Gastroesophageal sphincter (tissue), 4 donors: ENCODE measurements around the gene TNS3. TPM values are rescaled to one million over a fixed set of nuclear protein-coding genes. Genes with fewer than 3 reads are reported as not detected.

Source experiments
- ATAC-seq: fragments of 150-250 bp; one replicate; pipeline ENCODE4 v1.9.1; 2016; ENCODE audit warnings: mild to moderate bottlenecking, moderate library complexity
- H3K27ac ChIP-seq, 4 donors: fragments of 200-600 bp; sonication (generic) in 3 of 4; 1 replicate in 3 of 4; 2 replicates in 1 of 4; pipeline ENCODE4 v1.5.1; 2016 to 2019
- H3K27me3 ChIP-seq: fragments of 200-600 bp; sonication (generic); one replicate; pipeline ENCODE4 v1.5.1; 2019
- H3K36me3 ChIP-seq, 2 donors: fragments of 200-600 bp; sonication (generic); one replicate each; pipeline ENCODE4 v1.5.1; 2019; ENCODE audit warnings: control low read depth in 1 of 2
- H3K4me1 ChIP-seq, 3 donors: fragments of 200-600 bp; sonication (generic); 1 replicate in 2 of 3; 2 replicates in 1 of 3; pipeline ENCODE4 v1.5.1; 2016 to 2019; ENCODE audit warnings: control low read depth in 2 of 3
- H3K4me3 ChIP-seq, 2 donors: fragments of 200-600 bp; sonication (generic); one replicate each; pipeline ENCODE4 v1.5.1; 2019; ENCODE audit warnings: mild to moderate bottlenecking in 1 of 2, moderate library complexity in 1 of 2
- H3K9me3 ChIP-seq, 3 donors: fragments of 200-600 bp; sonication (generic); one replicate each; pipeline ENCODE4 v1.5.1; 2017 to 2019; ENCODE audit warnings: control low read depth in 2 of 3
- EP300 ChIP-seq: sonication (generic); formaldehyde crosslinking; IDR thresholded peaks from one replicate; pipeline ENCODE4 v1.6.1; 2017; ENCODE audit warnings: antibody characterized with exemption, mild to moderate bottlenecking
- POLR2A ChIP-seq, 2 donors: fragments of 450-650 bp; IDR thresholded peaks; one replicate each; pipeline ENCODE4 v1.6.1; 2017; ENCODE audit warnings: antibody characterized with exemption in 2 of 2, mild to moderate bottlenecking in 2 of 2, moderate library complexity in 1 of 2
- POLR2AphosphoS5 ChIP-seq: sonication (generic); formaldehyde crosslinking; IDR thresholded peaks from one replicate; pipeline ENCODE4 v1.6.1; 2017; ENCODE audit warnings: antibody characterized with exemption
- WGBS, 2 donors: methylation state at CpG; one replicate each; pipeline ENCODE4 v1.1.5; 2018; ENCODE audit warnings: low coverage in 1 of 2; 5-methylcytosine and 5-hydroxymethylcytosine counted together
- total RNA-seq, 4 donors: library from RNA; depleted of rRNA; stranded (reverse); fragments of >200 nt; gene quantifications; one replicate each; pipeline ENCODE4 v1.1.0, GENCODE V29; 2016
- TF ChIP-seq, protein P1 (sequence below), 4 experiments: fragments of 200-600 bp in 2 of 4; fragments of 450-650 bp in 2 of 4; sonication (generic) in 1 of 4; IDR thresholded peaks; one replicate each; pipeline ENCODE4 v1.5.1; 2017 to 2019; ENCODE audit warnings: antibody characterized with exemption in 4 of 4, mild to moderate bottlenecking in 2 of 4, moderate library complexity in 2 of 4

Gene TNS3
- total RNA-seq, 4 donors from 2014 or later = 35.0 to 61.3 (median 45.1) TPM

DNA sequence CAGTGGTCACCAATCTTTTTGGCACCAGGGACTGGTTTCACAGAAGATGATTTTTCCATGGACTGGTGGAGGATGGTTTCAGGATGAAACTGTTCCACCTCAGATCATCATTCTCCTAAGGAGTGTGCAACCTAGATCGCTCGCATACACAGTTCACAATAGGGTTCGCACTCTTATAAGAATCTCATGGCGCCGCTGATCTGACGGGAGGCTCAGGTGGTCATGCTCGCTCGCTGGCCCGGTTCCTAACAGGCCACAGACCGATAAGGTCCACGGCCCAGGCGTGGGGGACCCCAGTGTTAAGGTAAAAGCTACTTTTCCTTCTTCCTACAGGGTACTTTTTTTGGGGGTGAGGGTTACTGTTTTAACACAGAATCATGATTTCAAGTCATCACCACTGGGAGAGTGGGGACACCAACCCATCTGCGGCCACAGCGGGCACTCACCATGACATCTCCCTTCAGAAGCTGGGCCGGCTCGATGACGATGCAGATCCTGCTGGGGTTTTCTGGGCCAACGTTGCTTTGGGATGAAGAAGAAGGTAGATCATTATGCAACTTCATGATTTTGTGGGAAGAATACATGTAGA is 170.5 kb downstream of the TNS3 start:
- no peak for TF ChIP-seq POLR2A (IDR thresholded peaks at IDR 0.05)
- no peak for TF ChIP-seq EP300
- TF ChIP-seq, protein P1, sequence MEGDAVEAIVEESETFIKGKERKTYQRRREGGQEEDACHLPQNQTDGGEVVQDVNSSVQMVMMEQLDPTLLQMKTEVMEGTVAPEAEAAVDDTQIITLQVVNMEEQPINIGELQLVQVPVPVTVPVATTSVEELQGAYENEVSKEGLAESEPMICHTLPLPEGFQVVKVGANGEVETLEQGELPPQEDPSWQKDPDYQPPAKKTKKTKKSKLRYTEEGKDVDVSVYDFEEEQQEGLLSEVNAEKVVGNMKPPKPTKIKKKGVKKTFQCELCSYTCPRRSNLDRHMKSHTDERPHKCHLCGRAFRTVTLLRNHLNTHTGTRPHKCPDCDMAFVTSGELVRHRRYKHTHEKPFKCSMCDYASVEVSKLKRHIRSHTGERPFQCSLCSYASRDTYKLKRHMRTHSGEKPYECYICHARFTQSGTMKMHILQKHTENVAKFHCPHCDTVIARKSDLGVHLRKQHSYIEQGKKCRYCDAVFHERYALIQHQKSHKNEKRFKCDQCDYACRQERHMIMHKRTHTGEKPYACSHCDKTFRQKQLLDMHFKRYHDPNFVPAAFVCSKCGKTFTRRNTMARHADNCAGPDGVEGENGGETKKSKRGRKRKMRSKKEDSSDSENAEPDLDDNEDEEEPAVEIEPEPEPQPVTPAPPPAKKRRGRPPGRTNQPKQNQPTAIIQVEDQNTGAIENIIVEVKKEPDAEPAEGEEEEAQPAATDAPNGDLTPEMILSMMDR (IDR thresholded peaks at IDR 0.05) = no peak
- no peak for TF ChIP-seq POLR2AphosphoS5
- WGBS, 2 donors = 92 to 99% methylated on average over 10 of the region's 18 CpGs
- H3K4me1 ChIP-seq = peaks cover 0 to 12% (median 10%) of the 10 kb centered on the region in 3 donors
- no peak overlapping the region for H3K27ac ChIP-seq
- H3K36me3 ChIP-seq = peaks cover 0 to 66% of the 10 kb centered on the region in 2 donors
- no peaks in the 10 kb centered on the region for H3K9me3 ChIP-seq
- no peaks in the 10 kb centered on the region for H3K27me3 ChIP-seq
- no peak overlapping the region for H3K4me3 ChIP-seq
- ATAC-seq = no peak

DNA sequence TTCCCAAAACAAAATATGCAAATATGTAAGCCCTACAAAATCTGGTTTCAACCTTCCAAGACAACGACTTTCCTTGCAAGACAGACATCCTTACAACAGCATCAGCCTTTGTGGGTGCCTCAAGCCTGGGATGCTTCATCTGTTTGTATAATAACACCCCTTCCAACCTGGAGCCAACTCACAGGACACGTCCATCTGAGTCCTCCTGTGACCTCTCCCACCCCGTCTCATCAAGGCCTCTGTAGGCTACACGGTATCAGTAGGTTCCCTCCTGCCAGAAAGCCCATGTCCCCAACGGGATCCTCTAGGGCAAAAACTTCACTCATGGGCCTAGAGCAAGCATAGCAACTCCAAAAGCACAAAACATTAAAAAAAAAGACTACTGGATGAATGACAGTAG is 173.2 kb downstream of the TNS3 start:
- 75 to 80% methylated on average over 1 to 3 of the region's 5 CpGs for WGBS, 2 donors
- Histone ChIP-seq H3K4me1 (peaks cover 0 to 29% (median 16%) of the 10 kb centered on the region in 3 donors), H3K27me3 (no peaks in the 10 kb centered on the region), H3K36me3 (peaks cover 0 to 40% of the 10 kb centered on the region in 2 donors), H3K9me3 (no peaks in the 10 kb centered on the region), H3K4me3 (no peak overlapping the region), H3K27ac (no peak overlapping the region)
- no peak for TF ChIP-seq POLR2A (IDR thresholded peaks at IDR 0.05)
- TF ChIP-seq EP300 = no peak
- TF ChIP-seq POLR2AphosphoS5 = no peak
- TF ChIP-seq, protein P1 (IDR thresholded peaks at IDR 0.05) = no peak
- ATAC-seq = no peak

DNA sequence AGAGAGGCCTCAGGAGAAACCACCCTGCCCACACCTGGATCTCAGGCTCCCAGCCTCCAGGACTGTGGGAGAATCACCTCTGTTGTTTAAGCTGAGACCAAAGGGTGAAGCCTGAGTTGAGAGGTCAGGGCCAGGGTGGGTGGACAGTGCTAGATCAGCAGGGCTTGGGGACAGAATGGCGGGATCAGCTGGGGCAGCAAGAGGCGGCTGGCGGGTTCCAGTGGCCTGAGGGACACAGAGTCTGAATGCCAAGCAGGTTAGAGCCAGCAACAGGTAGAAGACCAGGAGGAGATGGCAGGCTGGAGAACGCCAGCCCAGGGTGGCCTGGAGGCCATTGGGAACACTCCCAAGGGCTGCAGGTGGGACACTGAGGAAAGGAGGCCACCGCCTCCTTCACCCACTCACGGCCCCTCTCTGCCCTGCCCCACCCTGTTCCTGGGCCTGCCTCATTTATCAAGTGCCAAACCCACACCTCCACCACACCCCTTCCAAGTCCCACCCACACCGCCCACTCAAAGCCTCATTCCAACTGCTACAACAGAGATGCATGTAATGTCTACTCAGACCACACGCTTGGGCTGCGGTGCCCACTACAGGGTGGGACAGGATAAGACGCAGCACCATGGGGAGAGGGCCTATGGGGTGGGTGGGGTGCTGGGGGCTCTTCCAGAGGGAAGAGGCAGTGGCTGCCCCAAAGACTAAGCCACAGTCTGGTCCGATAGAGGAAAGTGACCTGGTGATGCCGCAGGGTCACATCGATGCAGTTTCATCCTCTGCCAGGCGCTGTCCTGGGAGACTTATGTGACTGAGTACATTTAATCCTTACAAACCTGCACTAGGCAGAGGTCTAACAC is 173.9 kb downstream of the TNS3 start:
- H3K27ac ChIP-seq = peak overlapping the region in 1 of 4 donors; percentile 75
- no peak for ATAC-seq
- 90 to 95% methylated on average over 3 to 8 of the region's 14 CpGs for WGBS, 2 donors
- H3K27me3 ChIP-seq = no peaks in the 10 kb centered on the region
- TF ChIP-seq, protein P1 (IDR thresholded peaks at IDR 0.05) = no peak
- TF ChIP-seq EP300 = no peak
- TF ChIP-seq POLR2A (IDR thresholded peaks at IDR 0.05) = no peak
- TF ChIP-seq POLR2AphosphoS5 = no peak
- no peaks in the 10 kb centered on the region for H3K9me3 ChIP-seq
- peaks cover 0 to 31% (median 16%) of the 10 kb centered on the region in 3 donors for H3K4me1 ChIP-seq
- H3K36me3 ChIP-seq = peaks cover 0 to 35% of the 10 kb centered on the region in 2 donors
- no peak overlapping the region for H3K4me3 ChIP-seq

DNA sequence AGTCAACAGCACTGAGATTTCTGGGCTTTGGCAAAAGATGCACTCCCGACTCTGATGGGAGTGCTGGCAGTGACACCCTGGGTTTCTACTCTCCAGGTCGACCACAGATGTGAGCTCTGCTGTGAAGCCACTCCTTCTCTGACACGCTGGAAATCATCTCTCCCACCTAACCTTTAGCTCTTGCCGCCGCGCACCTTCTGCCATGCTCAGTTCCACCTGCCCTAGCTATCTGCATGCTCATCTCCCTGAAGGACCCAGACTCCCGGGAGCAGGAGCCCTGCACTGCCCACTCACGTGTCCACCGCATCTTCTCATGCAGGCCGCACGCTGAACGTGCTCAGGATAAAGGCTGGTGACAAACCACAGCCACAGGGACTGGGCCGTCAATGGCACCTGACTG is 174.8 kb downstream of the TNS3 start:
- ATAC-seq = no peak
- Histone ChIP-seq H3K27me3 (no peaks in the 10 kb centered on the region), H3K36me3 (peaks cover 0 to 32% of the 10 kb centered on the region in 2 donors), H3K27ac (peak overlapping the region in 3 of 4 donors; percentile 72 to 79 (median 75)), H3K4me1 (peaks cover 0 to 34% (median 16%) of the 10 kb centered on the region in 3 donors), H3K9me3 (no peaks in the 10 kb centered on the region), H3K4me3 (no peak overlapping the region)
- no peak for TF ChIP-seq EP300
- no peak for TF ChIP-seq POLR2AphosphoS5
- no peak for TF ChIP-seq POLR2A (IDR thresholded peaks at IDR 0.05)
- TF ChIP-seq, protein P1 (IDR thresholded peaks at IDR 0.05) = no peak
- 47 to 96% methylated on average over 5 to 9 of the region's 13 CpGs for WGBS, 2 donors
